Forelimb muscle (tissue), 1 donor: Measurements from ENCODE around the gene THEMIS. TPM values are rescaled to one million over a fixed set of nuclear protein-coding genes. Genes with fewer than 3 reads are reported as not detected.
"Not testable (repeated sequence)": the region's sequence is repeated elsewhere in the genome, so short reads cannot be mapped to it uniquely, and the experiment has no call there.

ENCODE experiments used
- DNase-seq: peaks from one replicate; pipeline ENCODE4 v3.0.0-alpha.2; 2013; ENCODE audit warnings: low read depth
- polyA plus RNA-seq: library from polyadenylated mRNA; unstranded; fragments of 120-200 nt; gene quantifications from one replicate; pipeline ENCODE4 v1.2.1, GENCODE V29; 2013; ENCODE audit not compliant: insufficient read length

The THEMIS gene
- polyA plus RNA-seq, 1 donor = not detected

DNA sequence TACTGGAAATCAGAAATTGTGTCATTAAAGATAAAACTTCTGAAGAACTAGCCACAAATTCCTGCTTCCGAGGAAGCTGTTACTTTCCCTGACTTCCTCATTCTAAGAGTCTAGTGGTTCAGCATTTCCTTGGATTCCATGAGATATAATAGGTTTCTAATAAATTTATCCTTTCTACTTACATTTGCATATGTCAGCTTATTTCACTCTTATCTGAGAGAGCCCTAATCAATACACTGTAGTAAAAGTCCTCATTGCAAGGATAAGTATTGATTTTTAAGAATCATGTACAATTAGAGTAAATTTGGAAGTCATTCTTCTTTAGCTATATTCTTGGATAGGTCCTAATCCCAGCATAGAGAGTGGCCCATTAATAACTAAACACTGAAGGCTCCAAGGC, 16.9 kb upstream of the THEMIS start:
- no peak for DNase-seq

GRCh38 chr6:127914240-127914639, 13.4 kb upstream of the THEMIS start:
- no peak for DNase-seq

DNA sequence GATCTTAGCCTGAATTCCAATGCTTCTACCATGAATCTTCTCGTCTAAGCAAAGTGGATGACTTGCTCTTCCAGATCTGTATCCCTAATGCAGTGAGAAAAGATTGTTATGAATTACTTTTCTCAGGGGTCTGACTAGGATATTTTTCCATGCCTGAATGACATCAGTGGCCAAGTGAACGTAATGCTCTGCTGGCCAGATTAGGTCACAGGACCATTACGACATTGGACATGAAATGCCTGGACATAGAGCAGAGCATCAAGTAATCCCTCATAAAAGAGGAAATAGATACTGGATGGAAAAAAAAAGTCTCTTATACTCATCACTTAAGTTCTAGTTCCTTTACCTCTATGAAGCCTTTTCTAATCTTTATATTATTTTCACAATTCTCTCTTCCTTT, 12.1 kb upstream of the THEMIS start:
- DNase-seq = no peak

GRCh38 chr6:127907960-127908640, 7.2 kb upstream of the THEMIS start:
- no peak for DNase-seq

DNA sequence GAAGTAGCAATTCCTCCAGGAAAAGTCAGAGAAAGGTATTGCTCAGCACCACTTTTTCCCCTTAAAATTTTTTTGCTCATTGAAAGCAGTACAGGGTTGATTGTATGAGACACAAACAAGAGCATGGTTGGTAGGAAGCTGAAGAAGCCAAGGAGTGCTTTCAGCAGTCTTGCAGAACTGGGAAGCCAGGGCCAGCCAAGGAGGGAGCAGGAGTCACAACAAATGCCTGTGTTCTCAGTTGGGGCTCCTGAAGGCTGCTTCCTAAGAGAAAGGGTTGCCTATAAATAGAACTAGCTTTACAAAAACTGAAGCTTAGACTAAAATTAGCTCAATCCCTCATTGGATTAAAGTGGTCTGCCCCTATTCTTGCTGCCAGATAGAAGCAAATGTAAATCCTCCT, 3.3 kb upstream of the THEMIS start:
- DNase-seq = no peak

- DNase-seq = no peak
Observed at GRCh38 chr6:127902933-127903332, 2.1 kb upstream of the THEMIS start.

DNA sequence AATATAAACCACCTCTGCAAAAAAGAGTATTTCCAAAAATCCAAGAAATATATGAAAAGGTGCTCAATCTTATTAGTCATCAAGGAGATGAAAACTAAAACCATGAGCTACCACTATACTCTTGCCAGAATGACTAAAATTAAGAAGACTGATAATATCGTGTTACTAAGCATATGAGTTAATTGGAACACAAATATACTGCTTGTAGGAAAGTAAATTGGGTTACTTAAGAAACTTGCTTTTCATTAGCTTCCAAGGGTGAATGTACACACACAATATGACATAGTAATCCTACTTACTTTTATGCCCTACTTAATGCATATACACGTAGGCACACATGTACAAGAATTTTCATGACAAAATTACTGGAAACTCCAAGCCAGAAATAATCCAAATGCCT, 3.4 kb downstream of the THEMIS start:
- no peak for DNase-seq

DNA sequence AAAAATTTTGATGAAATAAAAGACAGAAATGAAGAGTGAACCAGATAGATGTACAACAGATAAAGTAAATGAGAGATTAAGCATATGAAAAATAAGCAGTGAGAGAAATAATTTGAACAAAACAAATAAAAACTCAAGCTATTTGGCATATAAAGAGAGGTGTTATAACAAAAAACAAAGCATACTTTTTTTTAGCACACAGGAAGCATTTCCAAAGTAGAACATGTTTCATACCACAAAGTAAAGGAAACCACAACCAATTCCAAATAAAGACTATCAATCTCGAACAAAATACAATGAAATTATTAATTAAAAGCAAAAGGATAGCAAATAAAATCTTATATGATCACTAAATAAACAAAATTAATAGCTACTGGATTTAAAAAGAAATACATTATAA, 6.8 kb downstream of the THEMIS start:
- DNase-seq = no peak

- DNase-seq = no peak
Observed at GRCh38 chr6:127893541-127893940, 7.3 kb downstream of the THEMIS start.

GRCh38 chr6:127891731-127892326, 9.0 kb downstream of the THEMIS start:
- DNase-seq = no peak

DNA sequence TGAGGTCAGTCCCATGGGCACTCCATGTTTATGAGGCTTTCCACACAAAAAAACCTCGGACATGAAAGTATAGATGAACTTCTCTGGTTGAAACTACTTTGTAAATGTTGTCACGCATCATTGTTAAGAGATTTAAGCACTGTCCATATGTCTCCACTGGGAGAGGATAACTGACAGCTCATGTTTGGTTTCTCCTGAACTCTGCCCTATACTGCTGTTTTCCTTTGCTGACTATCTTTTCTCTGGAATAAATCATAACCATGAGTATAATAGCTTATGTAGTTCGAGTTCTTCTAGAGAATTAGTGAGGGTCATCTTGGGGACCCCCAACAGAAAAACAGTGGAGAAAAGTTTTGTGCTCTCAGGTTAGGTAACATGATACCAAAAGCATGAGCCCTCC, 14.3 kb downstream of the THEMIS start:
- no peak for DNase-seq

- DNase-seq = no peak
Observed at GRCh38 chr6:127884134-127884533, 16.7 kb downstream of the THEMIS start.

GRCh38 chr6:127881949-127882348, 18.9 kb downstream of the THEMIS start:
- DNase-seq = not testable (repeated sequence)

- DNase-seq = no peak
Observed at GRCh38 chr6:127880429-127880828, 20.4 kb downstream of the THEMIS start.

GRCh38 chr6:127879685-127880084, 21.2 kb downstream of the THEMIS start:
- DNase-seq = no peak

DNA sequence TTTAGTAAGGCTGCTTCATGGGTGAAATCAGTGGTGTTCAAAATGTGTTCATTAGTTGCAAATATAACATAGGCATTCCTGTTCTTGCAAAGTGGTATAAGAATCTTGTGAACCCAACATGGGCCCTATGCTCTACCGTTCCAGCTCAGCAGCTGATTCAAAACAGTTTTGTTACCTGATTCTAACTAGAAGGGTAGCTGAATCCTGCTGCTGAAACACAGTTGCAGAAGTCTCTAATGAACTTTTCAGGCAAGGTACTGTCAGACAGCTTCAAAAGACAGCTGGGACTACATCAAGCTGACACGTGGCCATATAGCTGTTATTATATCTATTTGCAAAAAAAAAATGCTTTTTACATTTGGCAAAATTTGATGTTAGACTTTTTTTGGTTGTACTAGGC, 22.7 kb downstream of the THEMIS start:
- no peak for DNase-seq

- DNase-seq = no peak
Observed at GRCh38 chr6:127877231-127877630, 23.6 kb downstream of the THEMIS start.

DNA sequence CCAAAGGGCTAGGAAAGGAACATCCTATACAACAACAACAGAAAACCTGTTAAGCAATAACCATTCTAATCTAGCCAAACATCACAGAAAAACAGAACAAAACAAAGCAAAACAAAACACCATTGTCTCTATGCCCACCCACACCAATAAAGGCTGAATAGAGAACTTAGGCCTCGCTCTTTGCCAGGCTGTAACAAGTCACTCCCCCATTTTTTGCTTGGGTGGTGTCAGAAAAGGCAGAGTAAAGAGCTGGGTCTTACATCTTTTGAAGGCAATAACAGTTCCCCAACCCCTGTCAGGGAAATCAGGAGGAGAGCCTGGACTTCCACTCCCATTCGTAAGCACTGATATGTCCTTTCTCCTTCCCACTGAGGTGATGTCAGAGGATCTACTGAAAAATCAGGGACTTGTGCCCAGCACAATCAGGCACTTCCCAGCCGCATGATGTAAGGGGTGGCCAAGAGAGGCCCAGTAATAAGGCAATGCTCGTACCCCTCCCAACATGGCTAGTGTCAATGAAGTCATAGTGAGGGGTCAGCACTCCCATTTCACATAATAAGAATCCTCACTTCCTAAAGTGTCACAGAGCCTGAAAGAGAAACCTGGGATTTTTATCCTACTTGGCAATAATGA, 31.0 kb downstream of the THEMIS start:
- DNase-seq = no peak

DNA sequence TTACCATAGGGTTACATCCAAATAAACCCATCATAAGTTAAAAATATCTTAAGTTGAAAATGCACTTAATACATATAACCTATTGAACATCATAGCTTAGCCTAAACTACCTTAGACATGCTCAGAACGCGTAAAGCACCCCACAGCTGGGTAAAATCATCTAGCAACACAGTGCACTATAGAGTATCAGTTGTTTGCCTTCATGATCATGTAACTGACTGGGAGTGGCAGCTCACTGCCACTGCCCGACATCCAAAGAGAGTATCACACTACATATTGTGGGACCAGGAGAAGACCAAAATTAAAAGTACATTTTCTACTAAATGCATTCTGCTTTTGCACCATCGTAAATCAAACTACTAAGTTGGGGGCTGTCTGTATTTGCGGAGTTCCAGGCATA, 31.7 kb downstream of the THEMIS start:
- DNase-seq = no peak

GRCh38 chr6:127868338-127868737, 32.5 kb downstream of the THEMIS start:
- no peak for DNase-seq

DNA sequence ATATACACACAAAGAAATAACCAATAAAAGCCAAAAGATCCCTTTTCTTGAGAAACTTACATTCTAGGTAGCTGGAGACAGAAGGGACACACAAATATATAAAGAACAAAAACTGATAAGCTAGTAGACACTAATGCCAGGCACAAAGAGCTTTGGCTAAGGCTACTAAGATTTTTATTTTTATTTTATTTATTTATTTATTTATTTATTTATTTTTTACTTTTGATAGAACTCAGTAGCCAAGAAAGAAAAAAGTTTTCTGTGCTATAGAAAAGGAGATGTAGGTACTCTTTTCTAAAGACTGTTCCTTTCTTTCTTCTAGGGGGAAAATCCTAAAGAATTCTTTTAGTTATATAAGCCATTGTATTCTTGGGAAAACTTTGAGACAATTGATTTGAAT, 34.1 kb downstream of the THEMIS start:
- DNase-seq = no peak

- no peak for DNase-seq
Observed at GRCh38 chr6:127865108-127865507, 35.8 kb downstream of the THEMIS start.

GRCh38 chr6:127864701-127865100, 36.2 kb downstream of the THEMIS start:
- DNase-seq = no peak
